ENCODE data around the gene PPM1H.
"Not testable (repeated sequence)": the region's sequence is repeated elsewhere in the genome, so short reads cannot be mapped to it uniquely, and the experiment has no call there.

Gene PPM1H

GRCh38 chr12:62909340-62909739, 25.6 kb downstream of the PPM1H start:
- no peak for DNase-seq (ENCODE audit: low spot score)

- no peak for DNase-seq (ENCODE audit: low spot score)
These were observed 26.3 kb downstream of the PPM1H start for GRCh38 chr12:62908674-62909073.

- no peak for DNase-seq (ENCODE audit: low spot score)
These were observed 27.4 kb downstream of the PPM1H start for GRCh38 chr12:62907561-62907960.

- no peak for DNase-seq (ENCODE audit: low spot score)
These were observed 27.9 kb downstream of the PPM1H start for GRCh38 chr12:62907078-62907477.

- no peak for DNase-seq (ENCODE audit: low spot score)
These were observed 31.8 kb downstream of the PPM1H start for GRCh38 chr12:62903151-62903550.

GRCh38 chr12:62900686-62901272, 34.2 kb downstream of the PPM1H start:
- no peak for DNase-seq (ENCODE audit: low spot score)

- no peak for DNase-seq (ENCODE audit: low spot score)
These were observed 35.2 kb downstream of the PPM1H start for GRCh38 chr12:62899568-62900390.

- no peak for DNase-seq (ENCODE audit: low spot score)
These were observed 36.4 kb downstream of the PPM1H start for GRCh38 chr12:62898526-62898925.

GRCh38 chr12:62895351-62895877, 39.5 kb downstream of the PPM1H start:
- DNase-seq (ENCODE audit: low spot score), result no peak

- DNase-seq (ENCODE audit: low spot score), result no peak
These were observed 41.7 kb downstream of the PPM1H start for GRCh38 chr12:62893276-62893675.

GRCh38 chr12:62891805-62892549, 43.0 kb downstream of the PPM1H start:
- DNase-seq (ENCODE audit: low spot score), result no peak

GRCh38 chr12:62888454-62889110, 46.4 kb downstream of the PPM1H start:
- no peak for DNase-seq (ENCODE audit: low spot score)

GRCh38 chr12:62886796-62887195, 48.2 kb downstream of the PPM1H start:
- no peak for DNase-seq (ENCODE audit: low spot score)

- DNase-seq (ENCODE audit: low spot score), result no peak
These were observed 49.7 kb downstream of the PPM1H start for GRCh38 chr12:62885242-62885641.

GRCh38 chr12:62884832-62885231, 50.1 kb downstream of the PPM1H start:
- not testable (repeated sequence) for DNase-seq (ENCODE audit: low spot score)

GRCh38 chr12:62882696-62883095, 52.3 kb downstream of the PPM1H start:
- no peak for DNase-seq (ENCODE audit: low spot score)

GRCh38 chr12:62882140-62882539, 52.8 kb downstream of the PPM1H start:
- DNase-seq (ENCODE audit: low spot score), result no peak

- no peak for DNase-seq (ENCODE audit: low spot score)
These were observed 55.3 kb downstream of the PPM1H start for GRCh38 chr12:62879691-62880090.

GRCh38 chr12:62879228-62879627, 55.7 kb downstream of the PPM1H start:
- not testable (repeated sequence) for DNase-seq (ENCODE audit: low spot score)

GRCh38 chr12:62878211-62878610, 56.7 kb downstream of the PPM1H start:
- DNase-seq (ENCODE audit: low spot score), result no peak

- DNase-seq (ENCODE audit: low spot score), result no peak
These were observed 57.9 kb downstream of the PPM1H start for GRCh38 chr12:62876938-62877548.
